HFF-Myc (cell line): ENCODE data around the gene RPS6KA2.

Source experiments
- DNase-seq: peaks from one replicate; pipeline ENCODE4 v3.0.0-alpha.2; 2011; ENCODE audit warnings: low read depth; ENCODE audit errors: extremely low read depth
- H3K4me3 ChIP-seq: replicated peaks from 2 replicates; pipeline ENCODE4 v1.5.1; 2011; ENCODE audit warnings: low read depth, mild to moderate bottlenecking, control low read depth, low read length
- CTCF ChIP-seq: IDR thresholded peaks from 2 replicates; pipeline ENCODE4 v1.5.1; 2012; ENCODE audit warnings: mild to moderate bottlenecking, low read depth, low read length, control low read depth; ENCODE audit errors: missing control alignments

Gene RPS6KA2

DNA sequence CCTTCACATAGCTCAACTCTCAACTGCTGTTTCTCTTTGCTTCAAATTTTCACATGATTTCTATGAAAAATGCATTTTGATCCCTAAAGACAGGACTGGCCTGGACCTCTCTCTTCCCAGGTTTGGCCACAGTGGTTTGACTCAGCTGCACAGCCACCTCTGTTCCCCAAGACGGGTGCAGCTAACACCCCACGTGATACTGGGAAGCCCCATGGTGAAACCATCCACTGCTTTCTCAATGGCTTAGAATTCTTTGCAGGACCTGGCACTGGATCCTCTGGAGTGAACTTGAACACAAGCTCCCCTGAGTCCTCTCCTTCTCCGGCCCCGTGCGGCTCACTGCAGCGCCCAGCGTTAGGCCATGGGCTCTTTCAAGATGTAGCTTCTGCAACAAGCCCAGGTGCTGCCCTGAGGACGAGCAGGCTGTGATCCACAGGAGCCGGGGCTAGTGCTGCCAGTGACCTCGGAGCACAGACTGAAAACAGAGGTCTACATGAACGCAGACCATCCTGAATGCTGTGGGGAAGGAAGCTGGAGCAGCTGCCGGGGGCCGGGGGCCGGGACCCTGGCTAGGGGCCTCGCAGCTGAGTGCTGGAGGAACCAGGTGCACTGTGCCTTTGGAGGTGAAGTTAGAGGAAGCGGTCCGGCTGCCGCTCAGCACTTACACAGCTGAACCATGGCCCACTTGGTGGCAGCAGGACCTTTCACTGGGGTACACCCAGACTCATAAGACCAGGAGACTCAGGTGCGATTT lies 185.5 kb downstream of the RPS6KA2 start:
- TF ChIP-seq CTCF, result no peak
- DNase-seq, result no peak
- no peak overlapping the region for H3K4me3 ChIP-seq

DNA sequence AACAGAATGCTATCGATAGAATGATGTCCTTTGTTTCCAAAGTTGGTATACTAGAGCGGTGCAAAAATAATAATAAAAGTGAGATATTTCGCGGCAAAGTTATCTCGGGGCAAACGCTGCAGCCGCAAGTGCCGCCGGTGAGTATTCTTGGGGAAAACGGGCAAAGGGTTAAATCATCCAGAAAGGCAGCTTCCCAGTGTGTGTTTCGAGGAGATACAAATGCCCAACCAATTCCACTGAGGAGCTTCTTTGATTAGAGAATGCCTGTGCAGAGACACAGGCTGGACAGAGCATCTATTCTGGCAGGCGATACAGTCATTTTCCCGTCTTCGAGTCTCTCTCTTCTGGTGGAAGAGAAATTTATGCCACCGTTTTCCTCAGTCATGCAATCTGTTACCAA lies 186.3 kb downstream of the RPS6KA2 start:
- TF ChIP-seq CTCF, result no peak
- no peak for DNase-seq
- no peak overlapping the region for H3K4me3 ChIP-seq

GRCh38 chr6:166440106-166440505 lies 186.9 kb downstream of the RPS6KA2 start:
- no peak overlapping the region for H3K4me3 ChIP-seq
- no peak for DNase-seq
- no peak for TF ChIP-seq CTCF

GRCh38 chr6:166439366-166440091 lies 187.5 kb downstream of the RPS6KA2 start:
- no peak overlapping the region for H3K4me3 ChIP-seq
- no peak for TF ChIP-seq CTCF
- no peak for DNase-seq

DNA sequence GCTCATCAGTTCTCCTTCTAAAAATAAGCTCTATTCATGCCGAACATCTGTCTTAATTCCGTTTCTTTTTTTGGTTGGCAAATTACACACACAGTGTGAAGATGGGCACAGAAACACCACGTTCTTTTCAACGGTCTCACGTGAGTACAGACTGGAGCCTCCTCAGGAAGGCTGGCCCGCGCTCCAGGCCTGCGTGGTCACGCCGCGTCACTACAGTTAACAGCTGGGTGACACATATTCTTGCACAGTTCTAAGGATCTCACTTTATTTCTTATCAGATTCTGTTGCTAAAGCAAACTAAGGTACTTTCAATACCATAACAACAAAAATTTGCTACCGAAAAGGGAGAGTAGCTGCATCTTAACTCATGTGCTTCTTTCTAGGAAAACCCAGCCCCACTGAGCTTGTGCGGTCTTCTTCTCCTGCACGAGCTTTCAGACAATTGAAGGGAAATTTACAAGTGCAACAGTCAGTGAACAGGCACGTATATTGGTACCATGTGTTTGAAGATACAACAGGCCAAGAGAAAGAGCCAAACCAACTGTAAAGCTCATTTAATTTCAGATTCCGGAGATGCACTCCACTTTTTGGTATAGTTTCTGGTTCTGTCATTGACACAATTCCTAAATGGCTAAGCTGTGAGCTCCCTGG lies 188.7 kb downstream of the RPS6KA2 start:
- DNase-seq, result no peak
- no peak for TF ChIP-seq CTCF
- H3K4me3 ChIP-seq, result no peak overlapping the region

GRCh38 chr6:166437661-166438060 lies 189.4 kb downstream of the RPS6KA2 start:
- no peak for TF ChIP-seq CTCF
- DNase-seq, result no peak
- H3K4me3 ChIP-seq, result no peak overlapping the region
